ENCODE data around the gene GLO1. TPM values are rescaled to one million over a fixed set of nuclear protein-coding genes. Genes with fewer than 3 reads are reported as not detected.
"Not testable (repeated sequence)": the region's sequence is repeated elsewhere in the genome, so short reads cannot be mapped to it uniquely, and the experiment has no call there.

The GLO1 gene
- total RNA-seq, 4 donors from 2014 or later, result 53.4 to 104 (median 76.1) TPM

- intact Hi-C loops (cut with DNase I), result no loop called here
- H3K27ac ChIP-seq, result no peak overlapping the region
- peaks cover 0 to 1% (median 0%) of the 10 kb centered on the region in 3 donors for H3K9me3 ChIP-seq
- WGBS, 2 donors, result 54 to 66% methylated on average over 2 of the region's 2 CpGs
- H3K36me3 ChIP-seq, result no peaks in the 10 kb centered on the region
- peaks cover 0 to 22% (median 0%) of the 10 kb centered on the region in 3 donors for H3K4me1 ChIP-seq
- no peak for TF ChIP-seq POLR2A (IDR thresholded peaks at IDR 0.05)
- no peak for TF ChIP-seq CTCF (IDR thresholded peaks at IDR 0.05)
- no peak for DNase-seq
- H3K27me3 ChIP-seq, result peaks cover 0 to 9% (median 0%) of the 10 kb centered on the region in 4 donors
- no peak overlapping the region for H3K4me3 ChIP-seq
These were observed 3.0 kb upstream of the GLO1 start for GRCh38 chr6:38705924-38706323.

- peaks cover 0 to 9% (median 0%) of the 10 kb centered on the region in 4 donors for H3K27me3 ChIP-seq
- DNase-seq, result no peak
- peaks cover 0 to 23% (median 0%) of the 10 kb centered on the region in 3 donors for H3K4me1 ChIP-seq
- no peak overlapping the region for H3K27ac ChIP-seq
- peaks cover 0 to 12% (median 0%) of the 10 kb centered on the region in 3 donors for H3K36me3 ChIP-seq
- WGBS, 2 donors, result 76 to 82% methylated on average over 4 to 5 of the region's 5 CpGs
- H3K9me3 ChIP-seq, result peaks cover 0 to 12% (median 0%) of the 10 kb centered on the region in 3 donors
- intact Hi-C loops (cut with DNase I), result no loop called here
- no peak for TF ChIP-seq POLR2A (IDR thresholded peaks at IDR 0.05)
- TF ChIP-seq CTCF (IDR thresholded peaks at IDR 0.05), result no peak
- no peak overlapping the region for H3K4me3 ChIP-seq
These were observed 1.1 kb upstream of the GLO1 start for GRCh38 chr6:38703949-38704590.

GRCh38 chr6:38701551-38701950 lies 1.4 kb downstream of the GLO1 start:
- Histone ChIP-seq H3K9me3 (peaks cover 0 to 12% (median 0%) of the 10 kb centered on the region in 3 donors), H3K27ac (peak overlapping the region in 2 of 4 donors; percentile 88 to 98), H3K4me3 (peak overlapping the region in 1 of 4 donors; percentile 86), H3K4me1 (peaks cover 0 to 23% (median 0%) of the 10 kb centered on the region in 3 donors), H3K36me3 (peaks cover 0 to 12% (median 0%) of the 10 kb centered on the region in 3 donors), H3K27me3 (peaks cover 0 to 1% (median 0%) of the 10 kb centered on the region in 4 donors)
- intact Hi-C loops (cut with DNase I), result no loop called here
- TF ChIP-seq POLR2A (IDR thresholded peaks at IDR 0.05) (no peak), CTCF (IDR thresholded peaks at IDR 0.05) (no peak)
- 53 to 67% methylated on average over 3 of the region's 3 CpGs for WGBS, 2 donors
- DNase-seq, result no peak

- H3K4me1 ChIP-seq, result peaks cover 0 to 23% (median 0%) of the 10 kb centered on the region in 3 donors
- DNase-seq; H3K27ac ChIP-seq; intact Hi-C loops (cut with DNase I); H3K27me3 ChIP-seq; H3K4me3 ChIP-seq: not testable (repeated sequence)
- WGBS, 2 donors, result 96 to 98% methylated on average over 3 of the region's 3 CpGs
- peaks cover 0 to 12% (median 0%) of the 10 kb centered on the region in 3 donors for H3K9me3 ChIP-seq
- peaks cover 0 to 12% (median 0%) of the 10 kb centered on the region in 3 donors for H3K36me3 ChIP-seq
These were observed 3.2 kb downstream of the GLO1 start for GRCh38 chr6:38699702-38700101.

GRCh38 chr6:38697846-38698245 lies 5.1 kb downstream of the GLO1 start:
- no peaks in the 10 kb centered on the region for H3K27me3 ChIP-seq
- peaks cover 0 to 12% (median 0%) of the 10 kb centered on the region in 3 donors for H3K36me3 ChIP-seq
- H3K27ac ChIP-seq, result no peak overlapping the region
- TF ChIP-seq POLR2A (IDR thresholded peaks at IDR 0.05) (no peak), CTCF (IDR thresholded peaks at IDR 0.05) (no peak)
- WGBS, 2 donors, result 82 to 91% methylated on average over 3 of the region's 3 CpGs
- H3K4me3 ChIP-seq, result no peak overlapping the region
- intact Hi-C loops (cut with DNase I), result no loop called here
- H3K9me3 ChIP-seq, result peaks cover 0 to 12% (median 0%) of the 10 kb centered on the region in 3 donors
- H3K4me1 ChIP-seq, result peaks cover 0 to 18% (median 0%) of the 10 kb centered on the region in 3 donors
- no peak for DNase-seq

Measured in esophagus squamous epithelium (tissue), 5 donors.